ENCODE data around the gene NOBOX. TPM values are rescaled to one million over a fixed set of nuclear protein-coding genes. Genes with fewer than 3 reads are reported as not detected.
"Not testable (repeated sequence)": the region's sequence is repeated elsewhere in the genome, so short reads cannot be mapped to it uniquely, and the experiment has no call there.

NOBOX gene
- not detected for total RNA-seq

DNA sequence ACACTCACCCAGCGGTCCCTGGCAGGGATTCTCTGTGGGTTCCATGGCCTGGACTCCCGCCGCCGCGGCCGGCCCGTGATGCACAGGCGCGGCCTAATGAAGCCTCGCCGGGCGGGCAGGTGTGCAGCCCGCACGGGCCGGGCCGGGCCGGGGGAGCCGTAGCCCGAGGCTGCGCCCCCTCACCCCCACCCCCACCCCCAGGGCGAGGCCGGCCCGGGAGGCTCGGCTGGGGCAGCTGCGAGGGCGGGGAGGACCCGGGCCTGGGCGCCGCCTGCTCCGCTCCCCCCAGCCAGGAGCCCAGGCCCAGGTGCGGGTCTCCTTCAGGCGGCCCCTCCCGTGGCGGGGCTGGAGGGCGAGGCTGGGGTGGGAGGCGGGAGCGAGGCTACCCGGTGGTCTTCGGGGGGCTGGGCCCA lies at the start of gene NOBOX:
TSS of gene NOBOX (minus strand) at position 45 of the 413 bp plus-strand sequence.
- no peak for DNase-seq

DNA sequence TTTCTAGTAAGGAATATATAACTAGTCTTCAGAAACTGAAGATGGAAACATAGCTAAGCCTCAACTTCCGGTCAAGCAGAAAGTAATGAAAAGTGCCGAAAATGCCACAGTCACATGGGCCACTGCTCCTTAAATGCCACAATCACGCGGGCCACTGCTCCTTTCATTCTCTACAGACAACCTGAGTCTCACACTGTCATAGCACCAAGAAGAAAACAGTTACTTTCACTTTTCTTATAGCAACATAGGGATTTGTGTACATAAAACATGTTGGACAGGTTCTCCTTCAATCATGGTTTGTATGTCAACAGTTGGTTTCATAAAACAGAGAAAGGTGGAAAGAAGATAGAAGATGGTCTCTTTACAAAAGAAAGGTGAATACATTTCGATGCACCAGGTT lies 48.6 kb upstream of the NOBOX start:
- peak; percentile 13 for DNase-seq

DNA sequence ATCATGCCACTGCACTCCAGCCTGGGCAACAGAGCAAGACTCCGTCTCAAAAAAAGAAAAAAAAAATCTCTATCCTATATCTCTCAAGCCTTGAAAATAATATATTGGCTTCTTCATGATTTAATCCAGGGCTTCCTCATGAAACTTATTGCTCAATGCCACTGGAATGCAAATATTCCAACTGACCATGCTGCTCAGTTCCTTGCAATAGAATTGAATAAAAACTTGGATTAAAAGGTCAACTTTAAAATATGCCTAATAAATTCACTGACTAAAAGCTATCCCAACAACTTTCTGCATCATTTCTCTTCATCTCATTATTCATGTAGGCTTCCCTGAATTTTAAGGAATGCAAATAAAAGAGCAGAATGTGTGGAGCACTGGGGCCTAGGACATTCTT lies 42.1 kb upstream of the NOBOX start:
- no peak for DNase-seq

DNA sequence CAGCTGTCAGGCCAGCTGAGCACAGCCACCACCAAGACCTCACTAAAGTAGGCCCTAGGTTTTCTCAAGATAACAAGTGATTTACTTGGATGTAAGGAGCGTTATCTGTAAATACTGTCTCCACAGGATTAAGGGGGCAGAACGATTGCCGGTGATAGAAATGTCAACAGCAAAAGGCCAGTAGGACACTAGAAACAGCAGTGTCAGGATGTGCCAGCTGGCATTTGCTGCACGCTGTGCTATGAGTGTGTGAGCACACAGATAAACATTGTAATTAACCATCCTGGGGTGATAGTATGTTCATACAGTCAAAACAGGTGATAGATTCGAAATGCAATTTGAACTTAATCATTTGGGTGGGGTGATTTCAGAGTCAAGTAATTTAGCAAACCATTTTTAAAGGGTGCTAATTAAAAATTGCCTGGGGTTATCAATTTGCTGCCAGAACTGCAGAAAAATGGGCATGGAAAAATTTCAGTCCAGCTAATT lies 36.3 kb upstream of the NOBOX start:
- DNase-seq: no peak

DNA sequence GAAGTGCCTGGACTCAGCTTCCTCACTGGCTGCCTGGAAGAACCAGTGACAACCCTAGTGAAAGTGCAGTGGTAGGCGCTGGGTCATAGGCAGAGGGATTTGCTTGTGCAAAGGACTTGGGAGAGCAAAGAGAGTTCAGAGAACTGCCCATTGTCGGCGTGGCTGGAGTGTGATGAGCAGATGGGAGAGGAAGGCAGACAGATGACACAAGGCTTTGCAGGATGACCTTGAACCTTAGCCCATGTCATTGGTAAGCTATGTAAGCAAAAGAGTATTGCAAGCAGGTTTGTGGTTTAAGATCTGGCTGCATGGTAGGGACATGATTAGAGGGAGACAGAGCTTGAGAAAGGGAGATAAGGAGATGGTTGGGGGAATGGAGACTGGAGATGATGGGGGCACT lies 35.3 kb upstream of the NOBOX start:
- DNase-seq: no peak

DNA sequence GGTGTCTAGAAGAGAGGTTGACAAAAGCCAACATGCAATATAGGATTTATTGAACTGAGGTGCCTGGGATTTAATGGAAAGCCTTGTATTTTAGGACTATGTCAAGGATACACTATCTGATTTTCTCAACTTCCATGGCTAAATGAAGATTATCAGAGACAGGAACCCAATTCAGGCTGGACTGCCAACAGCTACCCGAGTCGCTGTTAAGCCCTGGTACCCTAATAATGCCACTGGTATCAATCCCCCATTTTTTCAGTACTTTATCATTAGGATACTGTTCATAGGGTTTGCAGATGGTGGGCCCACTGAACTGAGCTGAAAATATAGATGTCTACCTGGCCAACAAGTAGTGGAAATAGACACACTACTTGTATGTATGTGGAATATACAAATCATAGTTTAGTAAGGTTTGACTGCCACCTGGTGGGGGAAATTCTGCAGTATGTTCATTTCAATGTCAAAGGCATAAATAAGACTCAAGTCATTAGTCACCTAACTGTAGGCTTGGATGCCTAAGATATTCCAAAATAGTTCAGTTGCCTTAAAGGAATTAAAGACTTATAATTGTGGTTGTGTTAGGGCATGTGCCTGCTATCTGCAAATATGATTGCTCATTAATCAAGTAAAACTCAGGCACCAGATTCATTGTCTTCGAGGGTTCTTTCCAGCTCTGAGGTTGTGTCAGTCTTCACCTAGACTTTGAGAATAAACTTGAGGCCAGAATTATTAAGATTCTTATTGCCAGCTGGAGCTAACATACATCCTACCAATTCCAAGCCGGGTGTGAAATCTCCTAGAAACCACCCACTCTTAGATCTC lies 34.1 kb upstream of the NOBOX start:
- peak; percentile 79 for DNase-seq

DNA sequence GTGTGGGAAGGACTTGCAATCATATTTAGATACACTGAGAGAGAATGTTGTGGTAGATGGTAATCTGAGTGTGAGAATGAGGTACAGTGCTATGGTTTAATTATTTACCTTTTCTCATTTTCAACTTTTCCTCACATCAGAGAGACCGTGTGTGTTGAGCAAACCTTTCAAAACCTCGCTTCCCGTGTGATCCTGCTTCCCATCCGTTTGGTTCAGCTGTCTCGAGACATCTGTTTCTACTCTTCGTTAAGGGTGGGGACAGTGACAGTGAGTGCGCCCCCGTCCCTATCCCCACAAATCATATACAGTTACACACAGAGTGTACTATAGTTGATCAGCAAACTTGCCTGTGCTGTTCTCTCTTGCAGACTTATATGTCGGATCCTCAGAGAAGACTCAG lies 33.0 kb upstream of the NOBOX start:
- DNase-seq: no peak

DNA sequence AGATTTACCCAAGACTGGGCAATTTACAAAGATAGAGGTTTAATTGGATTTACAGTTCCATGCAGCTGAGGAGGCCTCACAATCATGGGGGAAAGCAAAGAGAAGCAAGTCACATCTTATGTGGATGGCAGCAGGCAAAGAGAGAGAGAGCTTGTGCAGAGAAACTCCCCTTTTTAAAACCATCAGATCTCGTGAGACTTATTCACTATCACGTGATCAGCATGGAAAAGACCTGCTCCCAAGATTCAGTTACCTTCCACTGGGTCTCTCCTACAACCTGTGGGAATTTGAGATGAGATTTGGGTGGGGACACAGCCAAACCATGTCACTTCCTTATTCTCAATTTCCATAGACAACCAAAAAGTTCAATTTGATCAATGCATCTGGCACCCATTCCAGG lies 24.9 kb upstream of the NOBOX start:
- no peak for DNase-seq

DNA sequence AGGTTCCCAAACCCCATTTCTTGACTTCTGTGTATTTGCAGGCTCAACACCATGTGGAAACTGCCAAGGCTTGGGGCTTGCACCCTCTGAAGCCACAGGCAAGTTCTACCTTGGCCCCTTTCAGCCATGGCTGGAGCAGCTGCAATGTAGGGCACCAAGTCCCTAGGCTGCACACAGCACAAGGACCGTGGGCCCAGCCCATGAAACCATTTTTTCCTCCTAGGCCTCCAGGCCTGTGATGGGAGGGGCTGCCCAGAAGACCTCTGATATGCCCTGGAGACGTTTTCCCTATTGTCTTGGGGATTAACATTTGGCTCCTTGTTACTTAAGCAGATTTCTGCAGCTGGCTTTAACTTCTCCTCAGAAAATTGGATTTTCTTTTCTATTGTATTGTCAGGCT lies 24.0 kb upstream of the NOBOX start:
- not testable (repeated sequence) for DNase-seq

DNA sequence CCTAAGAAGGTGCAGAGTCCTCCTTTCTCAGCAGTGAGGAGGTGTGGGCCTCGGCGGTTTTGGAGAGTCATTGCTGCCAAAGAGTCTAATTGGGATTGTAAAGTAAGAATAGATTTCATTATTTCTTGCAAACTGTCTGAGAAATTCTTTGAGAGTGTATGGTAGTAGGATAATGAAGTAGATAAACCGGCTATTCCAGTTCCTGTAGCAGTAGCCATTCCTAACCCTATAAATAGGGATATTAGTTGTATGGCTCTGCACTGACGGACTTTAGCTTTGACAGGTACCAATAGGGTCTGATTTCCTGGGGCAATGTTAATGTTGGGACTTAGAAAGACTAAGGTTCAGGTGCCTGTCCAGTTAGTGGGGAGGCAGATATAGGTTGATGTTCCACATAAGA lies 15.4 kb upstream of the NOBOX start:
- not testable (repeated sequence) for DNase-seq

DNA sequence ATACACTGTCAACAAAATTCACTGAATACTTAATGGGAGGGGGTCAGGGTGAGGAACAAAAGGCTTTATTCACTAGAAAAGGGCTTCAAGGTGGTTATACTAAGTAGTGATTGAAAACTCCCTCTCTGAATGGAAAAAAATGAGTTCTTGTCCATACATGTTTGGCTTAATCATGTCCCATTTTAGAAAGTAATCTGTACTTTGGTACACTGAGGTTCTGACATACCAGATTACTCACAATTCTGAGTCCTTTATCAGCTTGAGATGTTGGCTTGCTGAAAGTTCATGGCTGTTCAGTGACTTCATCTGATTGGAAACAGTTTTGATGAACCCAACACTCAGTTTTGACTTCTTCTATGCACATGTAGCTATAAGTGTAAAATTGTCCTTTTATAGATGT lies 12.8 kb upstream of the NOBOX start:
- DNase-seq: no peak

DNA sequence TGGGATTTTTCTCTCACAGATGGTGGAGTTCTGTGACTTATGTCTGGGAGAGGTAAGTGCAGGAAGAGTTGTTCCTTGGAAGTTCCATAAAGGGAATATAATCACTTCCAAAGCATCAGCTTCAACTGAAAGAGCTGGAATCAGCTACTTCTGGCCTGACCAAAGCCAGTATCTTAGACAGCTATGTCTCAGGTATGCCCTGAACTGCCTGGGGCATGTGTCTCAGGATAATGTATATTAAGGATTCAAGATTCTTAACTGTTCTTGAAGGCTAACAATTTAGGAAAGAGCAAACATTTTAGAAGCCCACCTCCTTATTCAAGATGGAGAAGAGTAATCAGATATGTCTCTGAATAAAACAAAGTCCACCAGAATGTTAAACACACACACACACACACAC lies 12.4 kb upstream of the NOBOX start:
- no peak for DNase-seq

DNA sequence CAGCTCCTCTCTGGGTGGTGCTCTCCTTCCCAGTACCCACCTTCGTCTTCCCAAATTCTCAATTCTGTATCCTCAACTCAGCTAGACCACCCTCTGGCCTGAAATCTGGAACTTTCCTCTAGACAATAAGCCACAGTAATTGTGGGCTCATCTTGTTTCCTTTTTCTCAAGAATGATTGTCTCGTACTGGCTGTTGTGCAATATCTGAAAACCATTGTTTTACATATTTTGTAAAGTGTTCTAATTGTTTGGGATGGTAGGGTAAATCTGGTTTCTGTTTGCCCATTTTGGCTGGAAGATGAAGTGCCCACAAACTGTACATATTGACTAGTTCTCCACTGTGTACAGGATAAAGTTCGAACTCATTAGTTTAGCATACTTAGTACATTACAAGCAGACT lies 11.3 kb upstream of the NOBOX start:
- DNase-seq: no peak

DNA sequence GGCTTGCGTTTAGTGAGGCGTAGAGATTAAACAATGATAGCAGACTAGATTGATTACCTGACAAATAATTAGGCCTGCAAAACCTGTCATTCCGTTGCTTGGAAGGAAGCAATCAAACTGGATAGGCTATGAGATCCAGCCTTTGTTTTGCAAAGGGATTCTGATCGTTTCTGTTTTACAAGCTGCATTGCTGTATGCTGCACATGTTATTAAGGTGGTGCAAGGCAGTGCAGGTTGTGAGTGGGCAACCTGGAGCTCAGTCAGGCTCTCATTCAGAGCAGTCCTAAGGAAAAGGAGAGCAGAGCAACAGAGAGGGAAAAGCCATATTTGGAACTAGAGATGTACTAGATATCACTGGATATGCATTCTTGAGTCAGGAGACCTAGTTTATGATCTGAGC lies 6.9 kb upstream of the NOBOX start:
- DNase-seq: no peak

DNA sequence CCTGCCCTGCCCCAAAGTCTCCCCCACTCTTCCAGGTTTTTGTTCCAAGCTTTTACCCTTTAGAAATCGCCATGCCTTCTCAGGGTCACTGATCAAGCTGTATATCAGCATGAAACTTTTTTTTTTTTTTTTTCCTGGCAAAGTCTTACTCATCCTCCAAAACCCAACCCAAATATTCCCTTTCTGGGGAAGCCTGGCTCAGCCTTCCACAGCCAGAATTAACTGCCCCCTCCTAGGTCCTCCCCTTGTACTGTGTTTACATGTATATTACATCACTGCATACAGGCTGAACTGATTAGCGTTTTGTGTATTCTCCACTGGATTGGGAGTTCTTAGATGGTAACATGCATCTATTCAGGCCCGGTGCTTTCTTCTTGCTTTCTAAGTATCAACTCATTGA lies 4.6 kb upstream of the NOBOX start:
- DNase-seq: no peak

DNA sequence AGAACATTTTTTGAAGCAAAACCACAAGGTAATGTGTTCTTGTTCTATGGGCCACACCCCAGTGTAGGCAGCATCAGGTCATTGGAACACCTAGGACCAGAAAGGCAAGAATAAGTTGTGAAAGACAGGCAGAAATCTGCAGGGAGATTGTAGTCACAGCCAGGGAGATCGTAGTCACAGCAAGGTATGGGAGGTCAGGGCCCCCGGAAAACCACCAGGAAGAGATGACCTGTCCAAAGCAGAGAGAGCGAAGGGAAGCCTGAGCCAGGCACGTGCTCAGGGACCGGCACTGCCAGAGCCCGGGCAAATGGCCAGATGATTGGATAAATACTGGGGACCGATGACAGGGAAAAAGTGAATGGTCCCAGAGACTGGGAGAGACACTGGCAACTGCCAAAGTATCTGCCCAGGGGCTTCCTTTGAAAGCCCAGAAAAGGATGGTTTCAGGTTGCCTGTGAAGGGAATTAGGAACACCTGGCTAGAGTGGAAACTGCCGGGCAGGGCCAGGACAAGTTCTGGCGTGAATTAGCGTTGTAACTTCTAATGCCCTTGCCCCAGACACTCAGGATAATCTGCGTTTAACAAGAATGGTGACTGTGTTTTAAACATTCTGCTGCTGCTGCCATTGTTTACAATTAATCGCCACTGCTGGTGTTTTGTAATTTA lies 3.9 kb upstream of the NOBOX start:
- peak; percentile 36 for DNase-seq

DNA sequence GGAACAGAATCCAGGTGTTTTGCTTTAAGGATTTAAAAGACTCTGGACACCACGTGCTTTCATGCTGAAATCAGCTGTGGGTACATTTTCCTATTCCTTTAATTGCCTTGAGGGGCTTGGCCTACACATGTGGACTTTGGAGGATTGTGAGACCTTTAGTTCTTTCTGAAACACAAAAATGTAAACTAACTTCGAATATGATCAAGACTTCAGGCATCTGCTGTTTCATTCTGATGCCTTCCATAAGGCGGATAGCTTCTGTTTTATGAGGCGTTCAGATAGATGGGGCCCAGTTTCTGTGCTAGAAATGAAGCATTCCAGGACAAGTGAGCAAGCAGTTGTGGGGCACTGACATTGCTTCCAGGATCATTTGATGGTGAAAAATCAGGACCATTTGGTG lies 1.5 kb upstream of the NOBOX start:
- DNase-seq: peak; percentile 25

DNA sequence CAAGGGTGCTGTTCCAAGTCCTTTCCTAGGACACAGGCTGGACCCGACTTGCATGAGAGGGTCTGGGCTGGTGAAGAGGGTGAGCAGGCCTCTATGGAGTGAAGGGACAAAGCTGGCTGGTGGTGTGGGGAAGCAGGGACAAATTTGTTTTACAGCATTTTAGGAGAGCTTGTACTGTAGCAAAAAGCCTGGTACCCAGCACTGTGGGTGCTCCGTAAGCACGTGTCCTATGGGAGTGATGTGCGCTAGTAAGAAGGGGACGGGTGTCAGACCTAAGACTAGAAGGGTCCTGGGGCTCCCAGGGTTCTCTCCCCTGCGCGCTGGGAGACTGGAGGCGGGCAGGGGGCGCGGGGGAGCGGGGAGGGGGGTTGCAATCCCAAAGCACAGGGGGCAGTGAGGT lies 391 bp downstream of the NOBOX start:
- no peak for DNase-seq

DNA sequence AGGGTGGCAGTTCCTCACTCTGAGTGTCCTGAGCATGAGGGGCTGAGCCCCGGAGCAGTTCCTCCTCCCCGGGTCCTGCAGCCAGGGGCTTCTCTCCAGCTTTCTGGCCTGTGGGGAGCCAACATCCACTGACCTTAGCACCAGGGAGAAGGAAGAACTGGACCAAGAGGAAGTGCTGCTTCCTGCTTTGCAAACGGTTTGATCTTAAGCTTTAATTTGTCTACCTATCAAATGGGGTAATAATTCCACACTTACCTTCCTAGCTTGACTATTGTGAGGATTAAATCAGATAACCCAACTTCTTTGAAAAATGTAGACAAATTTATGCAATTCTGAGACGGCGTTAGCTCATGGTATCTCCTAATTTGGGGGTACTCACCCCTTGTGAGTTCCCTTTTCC lies 2.0 kb downstream of the NOBOX start:
- no peak for DNase-seq

DNA sequence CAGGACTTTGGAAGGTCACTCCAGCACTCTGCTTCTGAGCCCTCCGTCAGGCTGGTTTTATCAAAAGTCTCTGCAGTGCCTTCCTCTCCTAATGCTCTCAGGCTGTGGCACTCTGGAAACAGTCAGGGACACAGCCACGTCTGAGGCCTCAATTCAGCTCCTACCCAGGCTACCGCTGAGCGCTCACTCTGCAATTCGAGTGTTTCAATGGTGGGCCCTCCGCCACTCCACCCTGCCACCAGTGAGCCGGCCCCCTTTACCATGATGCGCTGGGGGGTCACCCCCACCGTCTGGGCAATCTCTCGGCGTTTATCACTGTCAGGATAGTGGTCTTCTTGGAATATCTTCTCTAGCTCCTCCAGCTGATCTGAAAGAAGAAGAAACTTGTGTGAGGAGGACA lies 3.5 kb downstream of the NOBOX start:
- DNase-seq: no peak

DNA sequence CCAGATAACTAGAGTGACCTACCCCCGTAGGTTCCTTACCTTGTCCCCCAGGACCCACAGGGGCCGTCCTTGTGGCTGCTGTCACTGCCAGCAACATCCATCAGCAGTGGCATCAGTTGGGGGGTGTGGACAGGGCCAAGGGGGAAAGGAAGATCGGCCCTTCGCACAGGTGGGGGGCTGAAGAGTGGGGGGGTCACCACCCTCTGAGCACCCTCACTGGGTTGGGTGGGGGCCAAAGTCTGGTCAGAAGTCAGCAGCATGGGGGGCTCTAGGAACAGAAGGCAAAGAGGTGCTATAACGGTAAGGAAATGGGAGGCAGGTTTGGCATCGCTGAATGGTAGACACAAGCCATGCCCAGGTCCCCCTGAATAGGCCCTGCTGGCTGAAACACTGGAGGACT lies 4.6 kb downstream of the NOBOX start:
- DNase-seq: no peak

DNA sequence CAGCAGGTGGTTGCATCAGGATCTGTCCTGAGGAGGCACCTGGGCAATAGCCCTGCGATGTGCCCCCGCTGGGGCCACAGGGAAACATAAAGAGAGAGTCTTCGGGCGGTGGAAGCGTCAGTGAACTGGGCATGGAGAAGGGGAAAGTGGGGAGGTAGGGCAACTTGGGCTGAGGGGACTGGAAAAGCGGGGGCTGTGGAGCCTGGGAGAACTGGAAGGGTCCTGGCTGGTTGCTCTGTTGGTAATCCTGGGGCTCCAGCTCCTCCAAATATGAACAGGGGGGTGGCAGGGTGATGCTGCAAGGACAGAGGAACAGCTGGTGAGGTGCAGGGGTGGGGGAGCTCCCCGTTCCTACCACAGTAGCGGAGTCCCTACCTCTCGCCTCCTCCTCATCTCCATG lies 5.2 kb downstream of the NOBOX start:
- DNase-seq: no peak

DNA sequence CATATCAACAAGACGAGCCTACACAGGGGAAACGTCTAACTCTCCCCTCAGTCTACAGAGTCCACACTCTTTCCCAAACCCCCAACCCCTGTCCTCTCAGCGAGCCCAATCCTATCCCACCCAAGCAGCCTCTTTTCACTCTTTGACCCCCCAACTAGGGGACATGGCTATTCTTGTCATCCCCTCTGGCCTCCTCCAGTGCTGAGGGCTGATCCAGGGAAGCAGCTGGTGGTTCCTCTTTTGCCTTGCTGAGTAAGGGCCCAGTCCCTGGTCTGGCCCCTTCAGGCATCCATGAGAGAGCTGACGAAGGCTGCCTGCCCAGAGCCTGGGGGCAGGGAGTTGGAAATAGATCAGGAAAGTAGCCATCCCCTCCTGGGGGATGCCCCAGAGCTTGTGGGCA lies 6.4 kb downstream of the NOBOX start:
- DNase-seq: no peak

DNA sequence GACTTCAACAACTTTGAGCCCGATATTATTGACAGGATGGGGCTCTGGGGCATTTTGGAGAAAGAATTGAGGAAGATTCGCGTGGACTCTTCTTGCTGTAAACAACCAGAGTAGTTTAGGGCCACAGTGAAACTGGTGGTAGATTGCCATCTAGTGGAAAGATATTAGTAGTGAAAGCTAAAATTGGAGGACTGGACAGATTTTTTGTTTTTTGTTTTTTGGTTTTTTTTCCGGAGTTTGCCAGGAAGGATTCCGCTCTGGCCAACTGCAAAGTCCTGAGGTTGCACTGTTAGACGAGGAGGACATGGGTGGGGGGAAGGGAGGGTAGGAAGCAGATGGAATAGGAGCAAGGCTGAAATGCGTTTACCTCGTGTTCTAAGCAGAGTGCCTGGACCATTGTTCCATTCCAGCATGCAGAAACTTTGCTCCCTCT lies 11.7 kb downstream of the NOBOX start:
- DNase-seq: peak; percentile 78

Measured in tongue (tissue), 2 donors.